Sigmoid colon (tissue), 7 donors: ENCODE data around the gene EMP2. TPM values are rescaled to one million over a fixed set of nuclear protein-coding genes. Genes with fewer than 3 reads are reported as not detected.
A peak's percentile ranks its signal among the peaks of the same experiment; 100 is the strongest.

Experiments
- DNase-seq: peaks from one replicate; pipeline ENCODE4 v3.0.0-alpha.2; 2019
- H3K27ac ChIP-seq, 4 donors: fragments of 200-600 bp; sonication (generic); one replicate each; pipeline ENCODE4 v1.5.1; 2016 to 2019; ENCODE audit warnings: mild to moderate bottlenecking in 1 of 4
- H3K27me3 ChIP-seq, 3 donors: fragments of 200-600 bp; sonication (generic); one replicate each; pipeline ENCODE4 v1.5.1; 2019; ENCODE audit warnings: mild to moderate bottlenecking in 1 of 3
- H3K36me3 ChIP-seq, 4 donors: fragments of 200-600 bp; sonication (generic); one replicate each; pipeline ENCODE4 v1.5.1; 2016 to 2019
- H3K4me1 ChIP-seq, 4 donors: fragments of 200-600 bp; sonication (generic); one replicate each; pipeline ENCODE4 v1.5.1; 2017 to 2019
- H3K4me3 ChIP-seq, 4 donors: fragments of 200-600 bp; sonication (generic); one replicate each; pipeline ENCODE4 v1.5.1; 2017 to 2019; ENCODE audit warnings: mild to moderate bottlenecking in 2 of 4, moderate library complexity in 1 of 4
- H3K9me3 ChIP-seq, 4 donors: fragments of 200-600 bp in 3 of 4; sonication (generic) in 3 of 4; one replicate each; pipeline versions ENCODE4 v1.5.1 to v1.6.1; 2013 to 2019
- CTCF ChIP-seq, 4 experiments: fragments of 450-650 bp in 3 of 4; fragments of 200-600 bp in 1 of 4; IDR thresholded peaks; one replicate each; pipeline ENCODE4 v1.5.1; 2016 to 2019; ENCODE audit warnings: antibody characterized with exemption in 4 of 4, mild to moderate bottlenecking in 3 of 4, moderate library complexity in 2 of 4
- EP300 ChIP-seq, 4 donors: sonication (generic); formaldehyde crosslinking; IDR thresholded peaks; one replicate each; pipeline ENCODE4 v1.6.1; 2017; ENCODE audit warnings: antibody characterized with exemption in 4 of 4
- POLR2A ChIP-seq, 2 donors: fragments of 450-650 bp; IDR thresholded peaks; one replicate each; pipeline ENCODE4 v1.6.1; 2016; ENCODE audit warnings: antibody characterized with exemption in 2 of 2, mild to moderate bottlenecking in 2 of 2, moderate library complexity in 2 of 2
- POLR2AphosphoS5 ChIP-seq, 4 donors: sonication (generic); formaldehyde crosslinking; IDR thresholded peaks; one replicate each; pipeline ENCODE4 v1.6.1; 2017; ENCODE audit warnings: antibody characterized with exemption in 4 of 4
- WGBS, 2 donors: extraction: QIAGEN DNeasy Blood & Tissue Kit; methylation state at CpG; one replicate each; pipeline ENCODE4 v1.1.7; 2013; 5-methylcytosine and 5-hydroxymethylcytosine counted together
- intact Hi-C: fragments of 100-400 bp; cut with DNase I; formaldehyde crosslinking; loops from one replicate; pipeline ENCODE4 v1.15.1; 2023
- polyA plus RNA-seq, 3 donors: library from polyadenylated mRNA; stranded (reverse); fragments of 200-250 nt; gene quantifications; one replicate each; pipeline ENCODE4 v1.2.3, GENCODE V29; 2013
- total RNA-seq, 4 donors: library from RNA; depleted of rRNA; stranded (reverse); fragments of >200 nt; gene quantifications; one replicate each; pipeline ENCODE4 v1.1.0, GENCODE V29; 2016
- donor health status: healthy with polysubstance abuse.
- donor health status: Bipolar disorder and iron deficiency.
- donor health status: healthy.

EMP2 gene
- total and polyA plus RNA-seq, 7 donors = 7.2 to 57.3 (median 39.2) TPM

GRCh38 chr16:10543231-10543977 lies 37.0 kb downstream of the EMP2 start:
- H3K9me3 ChIP-seq = no peaks in the 10 kb centered on the region
- no peaks in the 10 kb centered on the region for H3K27me3 ChIP-seq
- peaks cover 23 to 98% (median 41%) of the 10 kb centered on the region in 4 donors for H3K36me3 ChIP-seq
- no peak for DNase-seq
- TF ChIP-seq POLR2AphosphoS5 (IDR thresholded peaks at IDR 0.05) = no peak
- TF ChIP-seq POLR2A (IDR thresholded peaks at IDR 0.05) = no peak
- no peak for TF ChIP-seq CTCF (IDR thresholded peaks at IDR 0.05)
- TF ChIP-seq EP300 (IDR thresholded peaks at IDR 0.05) = no peak
- no peak overlapping the region for H3K27ac ChIP-seq
- 90 to 91% methylated on average over 16 of the region's 16 CpGs for WGBS, 2 donors
- peaks cover 0 to 14% (median 2%) of the 10 kb centered on the region in 4 donors for H3K4me1 ChIP-seq
- H3K4me3 ChIP-seq = no peak overlapping the region
- intact Hi-C loops = no loop called here

- intact Hi-C loops = no loop called here
- Histone ChIP-seq H3K27ac (no peak overlapping the region), H3K4me3 (no peak overlapping the region), H3K36me3 (peaks cover 30 to 98% (median 45%) of the 10 kb centered on the region in 4 donors), H3K4me1 (peaks cover 0 to 9% (median 1%) of the 10 kb centered on the region in 4 donors), H3K27me3 (no peaks in the 10 kb centered on the region), H3K9me3 (no peaks in the 10 kb centered on the region)
- peak; percentile 71 for DNase-seq
- TF ChIP-seq POLR2A (IDR thresholded peaks at IDR 0.05) = no peak
- no peak for TF ChIP-seq POLR2AphosphoS5 (IDR thresholded peaks at IDR 0.05)
- TF ChIP-seq EP300 (IDR thresholded peaks at IDR 0.05) = no peak
- TF ChIP-seq CTCF (IDR thresholded peaks at IDR 0.05) = no peak
- 83 to 90% methylated on average over 7 of the region's 7 CpGs for WGBS, 2 donors
Observed at GRCh38 chr16:10541366-10541765, 39.0 kb downstream of the EMP2 start.

DNA sequence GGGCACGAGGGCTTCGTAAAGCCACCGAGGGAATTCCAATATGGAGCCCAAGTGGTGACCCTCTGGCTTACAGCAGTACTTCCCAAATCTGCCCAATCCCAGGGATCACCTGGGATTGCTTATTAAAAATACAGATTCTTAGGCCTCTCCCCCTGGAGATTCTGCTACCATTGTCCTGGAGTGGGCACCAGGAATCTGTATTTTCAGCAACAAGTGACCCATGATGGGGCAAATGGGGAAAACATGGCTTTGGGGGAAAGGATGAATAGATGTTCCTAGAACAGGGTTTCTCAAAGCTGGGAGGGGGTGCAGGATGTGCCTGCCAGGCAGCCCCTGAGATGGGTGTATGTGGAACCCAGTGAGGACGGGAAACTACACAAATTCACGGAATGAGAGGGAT lies 40.6 kb downstream of the EMP2 start:
- DNase-seq = no peak
- 96 to 97% methylated on average over 5 of the region's 5 CpGs for WGBS, 2 donors
- H3K27me3 ChIP-seq = no peaks in the 10 kb centered on the region
- no peaks in the 10 kb centered on the region for H3K4me1 ChIP-seq
- H3K36me3 ChIP-seq = peaks cover 28 to 96% (median 46%) of the 10 kb centered on the region in 4 donors
- TF ChIP-seq EP300 (IDR thresholded peaks at IDR 0.05) = no peak
- TF ChIP-seq POLR2A (IDR thresholded peaks at IDR 0.05) = no peak
- TF ChIP-seq CTCF (IDR thresholded peaks at IDR 0.05) = no peak
- TF ChIP-seq POLR2AphosphoS5 (IDR thresholded peaks at IDR 0.05) = no peak
- no peaks in the 10 kb centered on the region for H3K9me3 ChIP-seq
- intact Hi-C loops = no loop called here
- H3K4me3 ChIP-seq = no peak overlapping the region
- no peak overlapping the region for H3K27ac ChIP-seq

DNA sequence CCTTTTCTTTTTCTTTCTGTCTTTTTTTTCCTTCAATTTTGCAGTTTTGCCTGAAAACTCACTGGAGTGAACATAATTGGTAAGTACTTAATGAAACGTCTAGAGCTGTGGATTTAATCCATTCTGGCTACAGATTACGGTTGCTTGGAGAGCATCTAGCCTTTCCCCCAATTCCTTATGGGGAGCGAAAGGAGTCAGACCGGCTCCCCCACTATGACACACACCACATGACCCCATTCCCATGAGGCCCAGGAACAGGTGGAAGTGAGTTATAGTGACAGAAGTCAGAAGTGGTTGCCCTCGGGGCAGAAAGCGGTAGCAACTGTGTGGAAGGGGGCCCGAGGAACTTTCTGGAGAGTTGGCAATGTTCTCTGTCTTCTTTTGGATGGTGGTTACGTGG lies 41.2 kb downstream of the EMP2 start:
- no peaks in the 10 kb centered on the region for H3K9me3 ChIP-seq
- no peak overlapping the region for H3K27ac ChIP-seq
- WGBS, 2 donors = 82 to 88% methylated on average over 8 of the region's 8 CpGs
- DNase-seq = no peak
- H3K36me3 ChIP-seq = peaks cover 28 to 96% (median 47%) of the 10 kb centered on the region in 4 donors
- H3K27me3 ChIP-seq = no peaks in the 10 kb centered on the region
- H3K4me3 ChIP-seq = no peak overlapping the region
- intact Hi-C loops = no loop called here
- H3K4me1 ChIP-seq = no peaks in the 10 kb centered on the region
- TF ChIP-seq POLR2AphosphoS5 (IDR thresholded peaks at IDR 0.05) (no peak), EP300 (IDR thresholded peaks at IDR 0.05) (no peak), CTCF (IDR thresholded peaks at IDR 0.05) (no peak), POLR2A (IDR thresholded peaks at IDR 0.05) (no peak)
